IPS-20b (cell line): ENCODE measurements around the gene RBBP4.
"Not testable (repeated sequence)": the region's sequence is repeated elsewhere in the genome, so short reads cannot be mapped to it uniquely, and the experiment has no call there.

Experiments used
- H3K27ac ChIP-seq: one replicate; pipeline ENCODE4 v1.5.1; 2013; ENCODE audit warnings: low read length
- H3K27me3 ChIP-seq: 2 replicates; pipeline ENCODE4 v1.6.1; 2013; ENCODE audit warnings: mild to moderate bottlenecking, low read length, inconsistent platforms; ENCODE audit not compliant: insufficient read depth
- H3K36me3 ChIP-seq: 2 replicates; pipeline ENCODE4 v1.6.1; 2013; ENCODE audit warnings: low read depth, mild to moderate bottlenecking, inconsistent platforms, low read length, moderate library complexity; ENCODE audit not compliant: insufficient read depth
- H3K4me1 ChIP-seq: 2 replicates; pipeline ENCODE4 v1.6.1; 2013; ENCODE audit warnings: mild to moderate bottlenecking, control low read depth, inconsistent platforms, low read length, moderate library complexity; ENCODE audit not compliant: insufficient read depth
- H3K4me3 ChIP-seq: 2 replicates; pipeline ENCODE4 v1.5.1; 2013; ENCODE audit warnings: mild to moderate bottlenecking, low read length, inconsistent platforms
- H3K9ac ChIP-seq: 2 replicates; pipeline ENCODE4 v1.6.1; 2013; ENCODE audit warnings: low read depth, mild to moderate bottlenecking, inconsistent platforms, low read length, moderate library complexity
- H3K9me3 ChIP-seq: 2 replicates; pipeline ENCODE4 v1.6.1; 2013; ENCODE audit warnings: mild to moderate bottlenecking, low read depth, low read length, inconsistent platforms; ENCODE audit not compliant: insufficient read depth

The RBBP4 gene

GRCh38 chr1:32622806-32623681, 28.0 kb upstream of the RBBP4 start:
- peaks cover 47% of the 10 kb centered on the region for H3K36me3 ChIP-seq
- no peak overlapping the region for H3K27ac ChIP-seq
- no peak overlapping the region for H3K9ac ChIP-seq
- no peaks in the 10 kb centered on the region for H3K9me3 ChIP-seq
- H3K4me3 ChIP-seq: no peak overlapping the region
- no peaks in the 10 kb centered on the region for H3K4me1 ChIP-seq
- H3K27me3 ChIP-seq: no peaks in the 10 kb centered on the region

DNA sequence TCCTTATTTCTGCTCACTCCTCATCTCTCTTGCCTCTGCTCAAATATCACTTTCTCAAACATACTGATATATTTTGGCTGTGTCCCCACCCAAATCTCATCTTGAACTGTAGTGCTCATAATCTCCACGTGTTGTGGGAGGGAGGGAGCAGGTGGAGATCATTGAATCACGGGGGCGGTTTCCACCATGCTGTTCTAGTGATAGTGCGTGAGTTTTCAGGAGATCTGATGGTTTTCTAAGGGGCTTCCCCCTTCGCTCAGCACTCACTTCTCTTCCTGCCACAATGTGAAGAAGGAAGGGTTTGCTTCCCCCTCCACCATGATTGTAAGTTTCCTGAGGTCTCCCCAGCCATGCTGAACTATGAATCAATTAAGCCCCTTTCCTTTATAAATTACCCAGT, 27.2 kb upstream of the RBBP4 start:
- no peak overlapping the region for H3K9ac ChIP-seq
- no peaks in the 10 kb centered on the region for H3K27me3 ChIP-seq
- no peak overlapping the region for H3K27ac ChIP-seq
- no peaks in the 10 kb centered on the region for H3K4me1 ChIP-seq
- H3K36me3 ChIP-seq: peaks cover 52% of the 10 kb centered on the region
- no peaks in the 10 kb centered on the region for H3K9me3 ChIP-seq
- no peak overlapping the region for H3K4me3 ChIP-seq

GRCh38 chr1:32626176-32626575, 24.8 kb upstream of the RBBP4 start:
- H3K27ac ChIP-seq: no peak overlapping the region

GRCh38 chr1:32627596-32628162, 23.3 kb upstream of the RBBP4 start:
- H3K4me1 ChIP-seq: peaks cover 1% of the 10 kb centered on the region; the same call in 1 of the 2 replicates
- no peak overlapping the region for H3K4me3 ChIP-seq
- no peak overlapping the region for H3K9ac ChIP-seq
- H3K9me3 ChIP-seq: no peaks in the 10 kb centered on the region
- H3K36me3 ChIP-seq: peaks cover 45% of the 10 kb centered on the region
- H3K27ac ChIP-seq: no peak overlapping the region
- H3K27me3 ChIP-seq: no peaks in the 10 kb centered on the region

More at GRCh38 chr1:32626176-32626575, 24.8 kb upstream of the RBBP4 start:
- Histone ChIP-seq H3K27me3 (no peaks in the 10 kb centered on the region), H3K9ac (no peak overlapping the region), H3K9me3 (no peaks in the 10 kb centered on the region), H3K4me3 (no peak overlapping the region), H3K36me3 (peaks cover 51% of the 10 kb centered on the region), H3K4me1 (no peaks in the 10 kb centered on the region)

DNA sequence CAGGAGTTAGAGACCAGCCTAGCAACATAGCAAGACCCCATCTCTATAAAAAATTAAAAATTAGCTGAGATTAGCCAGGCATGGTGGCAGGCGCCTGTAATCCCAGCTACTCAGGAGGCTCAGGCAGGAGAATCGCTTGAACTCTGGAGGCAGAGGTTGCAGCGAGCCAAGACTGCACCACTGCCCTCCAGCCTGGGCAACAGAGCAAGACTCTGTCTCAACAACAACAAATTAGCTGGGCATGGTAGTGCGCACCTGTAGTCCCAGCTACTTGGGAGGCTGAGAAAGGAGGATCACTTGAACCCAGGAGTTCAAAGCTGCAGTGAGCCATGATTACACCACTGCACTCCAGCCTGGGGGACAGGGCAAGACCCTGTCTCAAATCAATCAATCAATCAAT, 20.8 kb upstream of the RBBP4 start:
- not testable (repeated sequence) for H3K27ac ChIP-seq, H3K4me3 ChIP-seq, H3K27me3 ChIP-seq, H3K9ac ChIP-seq, H3K9me3 ChIP-seq
- peaks cover 57% of the 10 kb centered on the region for H3K36me3 ChIP-seq
- peaks cover 14% of the 10 kb centered on the region for H3K4me1 ChIP-seq

DNA sequence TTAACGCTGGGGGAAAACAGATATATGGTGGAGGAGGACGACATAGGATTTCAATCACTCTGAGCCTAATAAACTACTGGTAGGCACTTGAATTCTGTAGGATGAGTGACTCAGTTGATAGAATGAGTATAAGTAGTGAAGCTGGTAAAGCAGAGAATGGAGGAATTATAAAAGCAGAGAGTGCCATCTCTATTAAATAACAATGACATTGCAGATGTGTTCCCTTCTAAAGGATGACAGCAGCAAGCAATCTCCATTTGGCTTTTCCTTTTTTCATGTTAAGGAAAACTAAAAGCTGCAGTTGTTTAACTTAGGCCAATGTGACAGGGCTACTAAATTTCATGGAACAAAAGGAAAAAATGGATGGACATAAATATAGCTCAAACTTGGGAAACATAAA, 18.2 kb upstream of the RBBP4 start:
- Histone ChIP-seq H3K27me3 (no peaks in the 10 kb centered on the region), H3K9me3 (no peaks in the 10 kb centered on the region), H3K27ac (peak overlapping the region; percentile 5), H3K4me3 (peak overlapping the region; percentile 47; the same call in 1 of the 2 replicates), H3K9ac (peak overlapping the region; percentile 33; the same call in 1 of the 2 replicates), H3K4me1 (peaks cover 29% of the 10 kb centered on the region), H3K36me3 (peaks cover 45% of the 10 kb centered on the region)

DNA sequence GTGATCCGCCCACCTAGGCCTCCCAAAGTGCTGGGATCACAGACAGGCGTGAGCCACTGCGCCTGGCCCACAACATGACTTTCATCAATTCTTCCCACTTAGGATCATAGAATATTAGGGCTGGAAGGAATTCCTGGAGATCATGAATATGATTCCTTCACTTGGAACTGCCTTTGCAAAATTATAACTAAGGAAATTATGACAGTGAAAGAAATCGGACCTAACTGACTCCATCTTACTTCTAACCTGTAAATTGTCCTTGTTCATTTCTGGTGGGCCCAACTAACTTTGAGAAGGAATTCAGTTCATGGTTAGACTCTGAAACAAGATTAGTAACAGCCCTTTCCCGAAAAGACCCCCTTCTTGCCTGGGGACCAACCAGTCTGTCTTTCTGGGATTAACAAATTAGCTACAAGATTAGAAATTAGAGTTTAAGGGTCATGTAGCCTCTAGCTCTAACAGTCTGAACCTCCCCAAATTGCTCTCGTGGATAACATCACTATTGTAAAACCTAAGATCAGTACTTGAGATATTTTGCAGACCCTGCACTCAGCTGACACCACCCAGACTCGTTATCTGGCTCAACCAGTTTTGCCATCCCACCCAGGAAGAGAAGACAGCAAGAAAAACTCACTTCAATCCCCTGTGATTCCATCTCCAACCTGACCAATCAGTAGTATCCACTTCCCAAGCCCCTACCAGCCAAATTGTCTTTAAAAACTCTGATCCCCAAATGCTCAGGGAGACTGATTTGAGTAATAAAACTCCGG, 15.3 kb upstream of the RBBP4 start:
- Histone ChIP-seq H3K27me3 (no peaks in the 10 kb centered on the region), H3K27ac (no peak overlapping the region), H3K4me1 (peaks cover 29% of the 10 kb centered on the region), H3K9ac (no peak overlapping the region), H3K4me3 (no peak overlapping the region), H3K9me3 (no peaks in the 10 kb centered on the region), H3K36me3 (peaks cover 30% of the 10 kb centered on the region)

- Histone ChIP-seq H3K4me1 (peaks cover 32% of the 10 kb centered on the region), H3K27ac (no peak overlapping the region), H3K4me3 (peak overlapping the region; percentile 25; the same call in 1 of the 2 replicates), H3K9ac (no peak overlapping the region), H3K9me3 (no peaks in the 10 kb centered on the region), H3K36me3 (peaks cover 27% of the 10 kb centered on the region), H3K27me3 (no peaks in the 10 kb centered on the region)
These were observed 13.9 kb upstream of the RBBP4 start for GRCh38 chr1:32636914-32637645.

DNA sequence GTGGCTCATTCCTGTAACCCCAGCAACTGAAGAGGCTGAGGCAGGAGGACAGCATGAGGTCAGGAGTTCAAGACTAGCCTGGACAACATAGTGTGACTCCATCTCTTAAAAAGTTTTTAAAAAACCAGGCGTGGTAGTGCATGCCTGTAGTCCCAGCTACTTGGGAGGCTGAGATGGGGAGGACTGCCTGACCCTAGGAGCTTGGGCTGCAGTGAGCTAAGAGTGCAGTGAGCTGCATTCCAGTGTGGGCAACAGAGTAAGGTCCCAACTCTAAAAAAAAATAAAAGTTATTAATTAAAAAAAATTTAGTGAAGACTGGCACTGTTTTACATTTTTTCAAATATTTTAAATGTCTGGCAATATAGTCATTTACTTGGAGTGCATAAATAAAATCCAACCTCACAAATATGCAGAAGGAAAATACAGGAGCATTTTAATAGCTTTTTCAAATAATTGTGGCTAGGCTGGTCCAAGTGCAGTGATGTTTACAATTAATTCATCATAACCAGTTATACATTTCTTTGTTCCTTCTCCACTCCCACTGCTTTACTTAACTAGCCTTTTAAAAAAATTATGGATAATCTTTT, 11.4 kb upstream of the RBBP4 start:
- Histone ChIP-seq H3K9me3 (no peaks in the 10 kb centered on the region), H3K4me1 (peaks cover 19% of the 10 kb centered on the region; the same call in 1 of the 2 replicates), H3K27ac (no peak overlapping the region)

GRCh38 chr1:32642292-32642827, 8.6 kb upstream of the RBBP4 start:
- H3K4me3 ChIP-seq, H3K27ac ChIP-seq, H3K9me3 ChIP-seq, H3K27me3 ChIP-seq, H3K9ac ChIP-seq: not testable (repeated sequence)
- Histone ChIP-seq H3K36me3 (peaks cover 11% of the 10 kb centered on the region), H3K4me1 (peaks cover 12% of the 10 kb centered on the region; the same call in 1 of the 2 replicates)

More for the DNA sequence above, 11.4 kb upstream of the RBBP4 start:
- H3K4me3 ChIP-seq: no peak overlapping the region
- H3K9ac ChIP-seq: no peak overlapping the region
- H3K27me3 ChIP-seq: no peaks in the 10 kb centered on the region
- H3K36me3 ChIP-seq: peaks cover 8% of the 10 kb centered on the region; the same call in 1 of the 2 replicates
